GM19395 (cell line): ENCODE results near the gene PLPP1.
"Not testable (repeated sequence)": the region's sequence is repeated elsewhere in the genome, so short reads cannot be mapped to it uniquely, and the experiment has no call there.

Experiments
- ATAC-seq: cut with Tn5 transposase; IDR thresholded peaks from one replicate; pipeline ENCODE4 v1.9.1; 2021; ENCODE audit warnings: mild to moderate bottlenecking, moderate library complexity; ENCODE audit not compliant: unreplicated experiment

The PLPP1 gene

DNA sequence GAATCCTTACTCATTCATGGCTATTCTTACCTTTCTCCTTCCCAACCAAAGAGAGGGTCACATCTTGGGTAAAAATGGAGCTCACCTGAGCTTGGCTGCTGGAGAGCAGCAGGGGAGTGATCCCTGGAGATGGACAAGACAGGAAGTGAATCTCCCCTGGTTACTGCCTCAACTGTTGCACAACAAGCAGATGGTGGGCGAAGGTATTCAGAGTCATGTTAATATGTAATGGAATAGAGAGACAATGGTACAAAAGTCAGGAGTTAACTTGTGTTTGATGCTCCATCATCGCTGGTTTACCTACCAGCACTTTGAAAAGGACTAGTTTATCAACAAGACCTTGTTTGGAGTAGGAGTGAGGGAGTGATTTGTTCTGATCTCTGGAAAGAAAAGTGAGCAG, 13.0 kb upstream of the PLPP1 start:
- ATAC-seq, result no peak

DNA sequence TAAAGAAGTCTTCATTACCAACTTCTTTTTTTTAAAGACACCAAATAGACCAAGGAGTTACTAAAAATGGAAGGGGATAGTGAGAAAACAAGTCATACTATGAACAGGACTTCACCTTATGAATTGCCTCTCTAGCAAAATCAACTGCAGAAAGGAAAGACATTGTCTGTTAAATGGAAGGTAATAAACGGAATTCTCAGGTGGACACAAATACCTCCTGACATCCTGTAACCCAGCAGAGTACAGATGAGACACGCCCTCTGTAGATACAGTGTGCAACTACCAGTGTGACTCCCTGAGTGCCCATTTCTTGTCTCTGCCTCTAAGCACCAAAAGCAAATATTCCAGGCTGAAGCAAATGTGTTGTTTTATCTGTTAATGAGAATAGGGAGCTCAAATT, 12.2 kb upstream of the PLPP1 start:
- no peak for ATAC-seq

DNA sequence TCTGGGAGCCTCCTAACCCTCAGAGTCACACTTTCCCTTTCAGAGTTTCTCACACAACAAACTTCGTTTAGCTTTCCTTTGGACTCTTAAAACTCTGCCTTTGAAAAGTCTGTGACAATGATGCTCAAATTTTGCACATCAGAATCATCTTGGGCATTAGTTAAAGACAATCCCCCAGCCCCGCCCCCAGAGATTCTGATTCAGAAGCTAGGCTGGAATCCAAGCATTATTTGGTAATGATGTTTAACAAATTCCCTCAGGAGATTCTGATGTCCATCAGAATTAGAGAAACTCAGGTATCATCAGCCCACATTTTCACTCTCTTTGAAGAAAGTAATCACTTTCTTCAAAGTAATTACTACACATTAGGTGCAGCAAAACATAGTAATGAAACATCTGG, 9.6 kb upstream of the PLPP1 start:
- ATAC-seq, result no peak

DNA sequence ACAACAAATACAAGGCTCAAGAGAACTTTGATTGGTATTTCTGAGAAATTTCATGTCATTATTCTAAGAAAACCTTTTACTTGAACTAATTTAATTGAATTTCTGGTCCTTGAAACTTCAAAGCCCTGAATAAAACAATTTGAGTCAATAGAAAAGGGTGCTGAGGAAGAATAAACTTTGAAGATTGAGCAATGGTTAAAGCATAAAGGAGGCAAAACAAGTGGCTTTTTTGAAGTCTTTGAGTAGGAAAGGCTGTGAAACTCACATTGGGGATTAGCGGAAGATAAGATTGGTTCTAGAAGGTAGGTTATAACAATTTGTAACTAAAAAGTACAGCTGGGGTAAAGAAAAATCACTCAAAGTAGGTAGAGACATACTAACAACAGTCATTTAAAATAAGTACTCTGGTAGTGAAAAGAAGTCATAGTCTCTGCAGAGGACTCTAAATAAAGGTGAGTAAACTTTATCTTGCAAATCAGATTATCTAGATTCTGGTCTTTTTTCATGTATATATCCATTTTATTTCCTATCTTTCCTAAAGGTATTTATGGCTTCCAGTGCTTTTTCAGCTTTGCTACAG, 6.4 kb upstream of the PLPP1 start:
- no peak for ATAC-seq

DNA sequence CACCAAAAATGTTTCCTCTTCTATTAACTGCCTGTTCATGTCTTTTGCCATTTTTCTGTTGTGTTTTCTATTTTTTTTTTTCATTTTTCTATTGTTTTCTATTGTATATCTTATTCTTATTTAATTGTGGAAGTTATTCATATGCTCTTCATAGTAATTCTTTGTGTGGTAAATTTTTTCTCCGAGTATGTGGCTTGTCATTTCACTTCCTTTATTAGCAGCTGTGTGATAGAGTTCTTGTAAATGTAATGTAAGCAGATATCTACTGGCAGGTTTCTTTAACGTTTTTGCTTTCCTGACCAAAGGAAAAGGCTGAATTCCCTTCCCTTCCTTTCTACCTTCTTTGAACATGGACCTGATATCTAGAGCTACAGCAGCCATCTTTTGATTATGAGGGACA, 5.8 kb upstream of the PLPP1 start:
- peak; percentile 48 for ATAC-seq

- no peak for ATAC-seq
These were observed 5.3 kb upstream of the PLPP1 start for GRCh38 chr5:55540024-55540423.

DNA sequence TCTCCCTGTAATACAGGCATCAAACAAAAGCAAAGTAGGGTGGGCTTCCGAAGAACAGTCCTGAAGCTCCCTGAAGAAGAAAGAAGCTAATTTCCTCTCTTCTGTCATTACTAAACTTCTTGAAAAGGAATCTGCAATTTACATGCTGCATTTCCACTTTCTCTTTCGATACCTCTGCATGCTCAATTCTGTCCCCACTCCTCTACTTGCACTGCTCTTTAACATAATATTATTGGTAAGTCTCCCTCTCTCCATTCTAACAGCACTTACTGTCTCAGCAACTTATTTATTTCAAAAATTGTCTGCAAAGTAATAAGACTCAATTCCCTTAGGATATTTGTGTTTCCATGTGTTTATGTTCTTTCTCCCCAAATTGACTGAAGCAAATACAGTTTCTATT, 3.9 kb upstream of the PLPP1 start:
- ATAC-seq, result peak; percentile 29

- ATAC-seq, result not testable (repeated sequence)
These were observed 2.6 kb upstream of the PLPP1 start for GRCh38 chr5:55537315-55537714.

DNA sequence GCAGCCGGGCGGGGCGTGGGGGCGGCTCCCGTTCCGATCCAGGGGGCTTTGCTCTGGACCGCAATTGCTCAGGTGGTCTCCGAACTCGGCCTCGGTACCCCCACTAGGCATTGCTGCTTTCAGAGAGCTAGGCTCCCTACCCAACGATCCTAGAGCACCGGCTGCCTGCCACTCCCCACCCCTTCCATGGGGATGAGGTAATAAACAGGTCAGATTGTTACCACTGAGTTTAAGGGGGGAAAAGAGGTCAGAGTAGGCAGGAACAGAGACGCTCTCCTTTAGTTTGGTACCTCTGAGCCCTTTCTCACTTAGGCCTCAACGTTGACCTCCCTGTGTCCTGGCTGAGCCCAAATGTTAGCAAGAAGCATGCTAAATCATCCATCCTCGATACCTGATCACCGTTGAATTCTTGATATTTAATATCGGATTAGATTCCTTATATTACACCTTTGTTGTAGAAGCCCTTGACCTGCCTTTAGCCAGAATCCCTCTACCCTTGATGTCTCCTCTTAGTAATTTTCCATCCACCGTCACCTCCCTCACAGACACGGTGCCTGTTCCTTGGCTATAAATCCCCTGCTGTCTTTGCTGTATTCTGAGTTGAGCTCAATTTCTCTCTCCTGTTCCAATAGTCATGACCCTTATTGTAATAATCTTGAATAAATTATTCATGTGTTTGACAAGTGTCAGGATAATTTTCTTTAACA, 588 bp upstream of the PLPP1 start:
- ATAC-seq, result peak; percentile 20

- ATAC-seq, result peak; percentile 57
These were observed 986 bp downstream of the PLPP1 start for GRCh38 chr5:55533521-55534435.

DNA sequence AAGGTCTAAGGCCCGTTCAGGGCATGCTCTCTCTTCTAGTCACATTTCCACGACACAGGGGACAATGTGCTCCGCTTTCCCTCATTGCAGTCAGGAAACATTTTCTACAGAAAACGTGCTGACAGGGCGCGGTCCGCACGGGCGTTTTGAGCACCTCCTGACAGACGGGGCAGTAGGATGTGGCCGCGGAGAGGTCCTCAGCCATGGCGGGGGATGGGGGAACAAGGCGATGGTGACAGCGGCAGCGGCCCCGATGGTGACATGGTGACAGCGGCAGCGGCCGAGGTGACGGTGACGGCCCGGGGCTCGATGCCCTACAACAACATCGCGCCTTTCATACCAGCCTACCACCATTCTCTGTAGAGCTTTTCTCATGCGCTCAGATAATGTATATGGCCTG, 4.1 kb downstream of the PLPP1 start:
- no peak for ATAC-seq

DNA sequence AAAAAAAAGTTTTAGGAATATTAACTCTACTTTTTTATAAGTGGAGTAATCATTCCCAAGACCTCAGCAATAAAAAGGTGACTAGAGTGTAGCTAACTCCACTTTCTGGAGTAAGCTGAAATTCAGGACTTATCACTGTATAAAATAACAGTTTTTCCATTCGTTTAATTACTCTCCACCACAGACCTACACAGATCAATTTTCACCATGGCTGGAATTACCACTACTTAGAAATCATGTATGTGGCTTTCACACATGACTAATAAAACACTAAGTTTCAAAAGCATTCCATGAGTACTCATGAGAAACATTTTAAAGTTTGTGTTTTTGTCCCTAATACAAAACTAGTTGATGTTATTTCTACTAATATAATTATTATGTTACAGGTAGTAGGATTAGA, 9.9 kb downstream of the PLPP1 start:
- no peak for ATAC-seq

DNA sequence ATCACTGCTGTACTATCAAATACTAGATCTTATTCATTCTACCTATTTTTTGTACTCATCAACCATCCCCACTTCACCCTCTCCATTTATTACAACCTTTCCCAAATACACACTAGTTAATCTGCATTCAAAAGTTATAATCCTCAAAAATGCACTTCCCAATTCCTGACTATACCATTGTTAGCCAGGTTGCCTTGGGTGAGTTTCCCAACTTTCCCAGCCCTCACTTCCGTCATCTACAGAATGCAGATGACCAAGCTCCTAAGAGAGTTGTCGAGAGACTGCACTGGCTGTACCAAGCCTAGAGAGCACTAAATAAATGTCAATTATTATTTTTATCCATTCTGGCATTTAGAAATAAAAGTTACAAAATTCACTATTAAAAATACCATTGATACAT, 11.5 kb downstream of the PLPP1 start:
- no peak for ATAC-seq

DNA sequence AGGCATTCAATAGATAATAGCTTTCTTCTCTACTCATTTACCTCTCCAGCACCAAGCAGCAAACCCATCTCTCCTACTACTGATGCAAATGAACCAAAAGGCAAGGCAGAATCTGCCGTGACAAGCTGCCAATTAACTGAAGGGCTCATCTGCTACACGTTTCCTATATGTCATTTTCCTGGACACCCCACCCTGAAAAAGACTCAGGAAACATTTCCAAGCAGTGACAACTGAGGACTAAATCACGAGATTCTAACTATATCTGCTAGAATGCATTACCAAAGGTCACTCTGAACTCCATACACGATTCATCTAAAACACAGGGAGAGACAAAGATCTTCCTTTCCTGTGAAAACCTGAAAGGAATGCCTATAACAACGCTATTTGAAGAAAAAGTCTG, 12.9 kb downstream of the PLPP1 start:
- no peak for ATAC-seq

GRCh38 chr5:55520117-55520839, 14.5 kb downstream of the PLPP1 start:
- no peak for ATAC-seq

DNA sequence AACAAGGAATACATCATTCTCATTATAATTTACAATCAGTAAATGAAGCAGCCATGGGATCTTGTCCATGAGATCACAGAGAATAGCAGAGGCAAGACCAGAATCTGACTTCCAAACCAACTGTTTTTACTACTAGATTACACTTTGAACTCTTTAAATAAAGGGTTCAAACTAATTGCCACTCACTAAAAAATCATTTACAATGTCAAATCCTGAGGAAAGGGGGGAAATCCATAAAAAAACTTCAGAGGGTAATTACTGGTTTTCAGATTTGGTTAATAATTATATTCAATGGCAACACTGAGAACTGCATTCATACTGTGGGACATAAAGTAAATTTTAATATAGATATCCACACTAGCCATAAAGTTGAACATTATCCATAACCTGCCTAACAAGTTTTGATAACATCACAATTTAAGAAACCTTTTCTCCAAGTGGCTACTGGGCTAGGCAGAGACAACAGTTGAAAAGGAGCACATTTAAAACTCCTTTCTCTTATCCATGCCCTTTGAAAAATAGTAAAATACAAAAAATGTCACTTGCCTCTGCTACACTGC, 15.9 kb downstream of the PLPP1 start:
- ATAC-seq, result no peak

GRCh38 chr5:55517804-55518203, 17.0 kb downstream of the PLPP1 start:
- ATAC-seq, result no peak

- ATAC-seq, result no peak
These were observed 23.8 kb downstream of the PLPP1 start for GRCh38 chr5:55511010-55511409.

- no peak for ATAC-seq
These were observed 24.3 kb downstream of the PLPP1 start for GRCh38 chr5:55510523-55510880.

GRCh38 chr5:55509796-55510522, 24.8 kb downstream of the PLPP1 start:
- no peak for ATAC-seq
